RWPE2 (cell line): Measurements from ENCODE around the gene WDR20.
"Not testable (repeated sequence)": the region's sequence is repeated elsewhere in the genome, so short reads cannot be mapped to it uniquely, and the experiment has no call there.

Experiments used
- ATAC-seq: fragments of 200-7000 bp; cut with Tn5 transposase; 3 replicates; pipeline ENCODE4 v1.9.1; 2021; ENCODE audit warnings: low read depth
- DNase-seq: peaks from one replicate; pipeline ENCODE4 v3.0.0-alpha.2; 2020; ENCODE audit warnings: low spot score
- H3K27ac ChIP-seq: fragments of 450-650 bp; 2 replicates; pipeline ENCODE4 v1.5.1; 2017; ENCODE audit warnings: mild to moderate bottlenecking; ENCODE audit not compliant: poor library complexity, severe bottlenecking
- H3K27me3 ChIP-seq: fragments of 250-450 bp; sonication (Bioruptor Pico); 2 replicates; pipeline ENCODE4 v1.5.1; 2021; ENCODE audit warnings: mild to moderate bottlenecking, moderate library complexity; ENCODE audit not compliant: insufficient read depth, poor library complexity, severe bottlenecking
- H3K36me3 ChIP-seq: fragments of 250-450 bp; sonication (Bioruptor Pico); 2 replicates; pipeline ENCODE4 v1.5.1; 2020; ENCODE audit warnings: low read depth, mild to moderate bottlenecking, moderate library complexity
- H3K4me1 ChIP-seq: fragments of 250-450 bp; sonication (Bioruptor Pico); 2 replicates; pipeline ENCODE4 v1.5.1; 2021; ENCODE audit warnings: mild to moderate bottlenecking, moderate library complexity; ENCODE audit not compliant: insufficient read depth, poor library complexity, severe bottlenecking
- H3K4me3 ChIP-seq: fragments of 250-450 bp; sonication (Bioruptor Pico); 2 replicates; pipeline ENCODE4 v1.5.1; 2021; ENCODE audit warnings: mild to moderate bottlenecking, moderate library complexity; ENCODE audit not compliant: severe bottlenecking
- H3K9me3 ChIP-seq: fragments of 250-450 bp; sonication (Bioruptor Pico); 2 replicates; pipeline ENCODE4 v1.5.1; 2021; ENCODE audit warnings: mild to moderate bottlenecking, moderate library complexity; ENCODE audit not compliant: severe bottlenecking
- CTCF ChIP-seq: fragments of 450-650 bp; IDR thresholded peaks from one replicate; pipeline ENCODE4 v1.5.1; 2017; ENCODE audit warnings: mild to moderate bottlenecking, moderate library complexity; ENCODE audit not compliant: poor library complexity, severe bottlenecking

Gene WDR20

GRCh38 chr14:102126807-102127455 lies 12.8 kb upstream of the WDR20 start:
- ATAC-seq (no peak), DNase-seq (no peak)
- Histone ChIP-seq H3K27me3 (no peaks in the 10 kb centered on the region), H3K4me3 (no peak overlapping the region), H3K9me3 (no peaks in the 10 kb centered on the region), H3K4me1 (peaks cover 20% of the 10 kb centered on the region), H3K36me3 (peaks cover 7% of the 10 kb centered on the region), H3K27ac (peak overlapping the region; percentile 47)
- TF ChIP-seq CTCF = no peak

- DNase-seq (no peak), ATAC-seq (no peak)
- Histone ChIP-seq H3K36me3 (no peaks in the 10 kb centered on the region; the same call in 1 of the 2 replicates), H3K27me3 (no peaks in the 10 kb centered on the region), H3K9me3 (no peaks in the 10 kb centered on the region), H3K4me3 (no peak overlapping the region), H3K27ac (no peak overlapping the region), H3K4me1 (peaks cover under 1% of the 10 kb centered on the region)
- no peak for TF ChIP-seq CTCF
Observed at GRCh38 chr14:102131741-102132140, 8.0 kb upstream of the WDR20 start.

GRCh38 chr14:102134021-102134420 lies 5.7 kb upstream of the WDR20 start:
- not testable (repeated sequence) for H3K4me3 ChIP-seq, H3K4me1 ChIP-seq, DNase-seq, H3K36me3 ChIP-seq, H3K27ac ChIP-seq, H3K27me3 ChIP-seq, H3K9me3 ChIP-seq, ATAC-seq

GRCh38 chr14:102134719-102135118 lies 5.0 kb upstream of the WDR20 start:
- not testable (repeated sequence) for H3K4me3 ChIP-seq, ATAC-seq, H3K27me3 ChIP-seq, H3K4me1 ChIP-seq, DNase-seq, H3K36me3 ChIP-seq, H3K9me3 ChIP-seq, H3K27ac ChIP-seq

- H3K4me3 ChIP-seq, H3K27ac ChIP-seq, H3K9me3 ChIP-seq, H3K27me3 ChIP-seq, H3K4me1 ChIP-seq, DNase-seq, ATAC-seq, H3K36me3 ChIP-seq: not testable (repeated sequence)
Observed at GRCh38 chr14:102135456-102135855, 4.2 kb upstream of the WDR20 start.

GRCh38 chr14:102138535-102138934 lies 1.2 kb upstream of the WDR20 start:
- no peak for TF ChIP-seq CTCF
- Histone ChIP-seq H3K4me3 (peak overlapping the region; percentile 91), H3K36me3 (peaks cover 9% of the 10 kb centered on the region), H3K9me3 (no peaks in the 10 kb centered on the region), H3K4me1 (peaks cover 5% of the 10 kb centered on the region), H3K27ac (peak overlapping the region; percentile 45), H3K27me3 (no peaks in the 10 kb centered on the region)
- DNase-seq (no peak), ATAC-seq (no peak)
